GM08714 (cell line): Measurements from ENCODE around the gene SGCE.

Experiments
- H3K4me3 ChIP-seq: fragments of 200-500 bp; sonication (Bioruptor generic); 2 replicates; pipeline ENCODE4 v1.5.1; 2014; ENCODE audit warnings: mild to moderate bottlenecking, low read length, inconsistent platforms
- ZNF274 ChIP-seq: IDR thresholded peaks from 2 replicates; pipeline ENCODE4 v1.6.1; 2012; ENCODE audit warnings: mild to moderate bottlenecking, low read depth, low read length

Gene SGCE

GRCh38 chr7:94584113-94584512 lies 71.8 kb downstream of the SGCE start:
- TF ChIP-seq ZNF274 = no peak

GRCh38 chr7:94580601-94581000 lies 75.3 kb downstream of the SGCE start:
- no peak for TF ChIP-seq ZNF274
- no peak overlapping the region for H3K4me3 ChIP-seq

More at GRCh38 chr7:94584113-94584512, 71.8 kb downstream of the SGCE start:
- no peak overlapping the region for H3K4me3 ChIP-seq

GRCh38 chr7:94579470-94579869 lies 76.5 kb downstream of the SGCE start:
- no peak overlapping the region for H3K4me3 ChIP-seq

GRCh38 chr7:94578614-94579013 lies 77.3 kb downstream of the SGCE start:
- no peak overlapping the region for H3K4me3 ChIP-seq
- no peak for TF ChIP-seq ZNF274

More at GRCh38 chr7:94579470-94579869, 76.5 kb downstream of the SGCE start:
- no peak for TF ChIP-seq ZNF274

- no peak for TF ChIP-seq ZNF274
- H3K4me3 ChIP-seq = no peak overlapping the region
Observed at GRCh38 chr7:94577357-94577756, 78.6 kb downstream of the SGCE start.

GRCh38 chr7:94576316-94576715 lies 79.6 kb downstream of the SGCE start:
- TF ChIP-seq ZNF274 = no peak
- H3K4me3 ChIP-seq = no peak overlapping the region

- TF ChIP-seq ZNF274 = no peak
- no peak overlapping the region for H3K4me3 ChIP-seq
Observed at GRCh38 chr7:94575646-94576045, 80.3 kb downstream of the SGCE start.

GRCh38 chr7:94571816-94572215 lies 84.1 kb downstream of the SGCE start:
- H3K4me3 ChIP-seq = no peak overlapping the region
- TF ChIP-seq ZNF274 = no peak

- no peak for TF ChIP-seq ZNF274
Observed at GRCh38 chr7:94567396-94567795, 88.5 kb downstream of the SGCE start.

GRCh38 chr7:94565247-94565894 lies 90.6 kb downstream of the SGCE start:
- TF ChIP-seq ZNF274 = no peak
- H3K4me3 ChIP-seq = no peak overlapping the region

More at GRCh38 chr7:94567396-94567795, 88.5 kb downstream of the SGCE start:
- no peak overlapping the region for H3K4me3 ChIP-seq

GRCh38 chr7:94562525-94562924 lies 93.4 kb downstream of the SGCE start:
- H3K4me3 ChIP-seq = no peak overlapping the region
- no peak for TF ChIP-seq ZNF274

- no peak for TF ChIP-seq ZNF274
- no peak overlapping the region for H3K4me3 ChIP-seq
Observed at GRCh38 chr7:94561841-94562514, 94.0 kb downstream of the SGCE start.

- TF ChIP-seq ZNF274 = no peak
Observed at GRCh38 chr7:94559972-94560371, 96.0 kb downstream of the SGCE start.

GRCh38 chr7:94557215-94557614 lies 98.7 kb downstream of the SGCE start:
- TF ChIP-seq ZNF274 = no peak

More at GRCh38 chr7:94559972-94560371, 96.0 kb downstream of the SGCE start:
- no peak overlapping the region for H3K4me3 ChIP-seq

GRCh38 chr7:94556028-94556427 lies 99.9 kb downstream of the SGCE start:
- H3K4me3 ChIP-seq = no peak overlapping the region
- TF ChIP-seq ZNF274 = no peak

More at GRCh38 chr7:94557215-94557614, 98.7 kb downstream of the SGCE start:
- no peak overlapping the region for H3K4me3 ChIP-seq
